ENCODE data around the gene RERE.

RERE gene

DNA sequence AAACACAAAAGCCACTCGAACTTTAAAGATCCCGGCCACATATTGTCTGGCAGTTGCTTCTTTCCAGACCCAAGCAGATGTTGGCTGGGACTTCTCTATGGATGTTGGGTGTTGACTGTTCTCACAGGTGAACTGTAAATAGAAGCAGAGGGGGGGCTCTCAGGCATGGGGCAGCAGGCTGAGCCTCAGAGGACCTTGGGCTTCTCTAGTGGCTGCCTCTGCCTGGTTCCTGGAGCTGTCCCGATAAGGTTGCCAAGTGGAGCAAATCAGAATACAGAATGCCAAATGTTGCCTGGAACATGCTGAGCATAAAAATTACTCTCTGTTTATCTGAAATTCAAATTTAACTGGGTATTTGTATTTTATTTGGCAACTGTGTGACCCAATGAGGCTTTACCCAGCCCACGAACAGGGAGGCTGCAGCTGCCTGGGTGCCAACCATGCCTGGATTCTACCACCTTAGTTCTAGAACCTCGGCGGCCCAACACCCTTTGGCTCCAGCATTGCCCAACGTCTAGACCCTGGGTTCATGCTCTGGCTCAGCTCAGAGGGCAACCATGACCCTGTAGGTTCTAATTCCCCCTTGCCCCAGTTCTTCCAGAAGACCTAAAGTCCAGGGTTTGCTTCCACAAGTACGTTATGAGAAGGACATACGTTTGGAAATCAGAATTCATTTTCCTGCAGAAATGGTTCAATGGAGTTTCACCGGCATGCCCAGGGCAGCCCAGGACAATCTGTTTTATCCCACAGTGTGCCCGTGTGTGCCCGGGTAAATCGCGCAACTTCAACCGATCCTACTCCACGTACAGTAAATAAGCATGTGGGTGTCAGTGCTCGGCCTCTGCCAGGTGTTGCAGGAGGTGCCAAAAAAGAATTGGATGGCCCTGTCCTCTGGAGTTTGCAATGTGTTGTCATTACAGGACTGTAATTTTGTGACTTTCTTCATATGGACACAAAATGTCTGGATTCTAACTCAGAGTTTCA lies 504.9 kb downstream of the RERE start:
- no peak for DNase-seq

DNA sequence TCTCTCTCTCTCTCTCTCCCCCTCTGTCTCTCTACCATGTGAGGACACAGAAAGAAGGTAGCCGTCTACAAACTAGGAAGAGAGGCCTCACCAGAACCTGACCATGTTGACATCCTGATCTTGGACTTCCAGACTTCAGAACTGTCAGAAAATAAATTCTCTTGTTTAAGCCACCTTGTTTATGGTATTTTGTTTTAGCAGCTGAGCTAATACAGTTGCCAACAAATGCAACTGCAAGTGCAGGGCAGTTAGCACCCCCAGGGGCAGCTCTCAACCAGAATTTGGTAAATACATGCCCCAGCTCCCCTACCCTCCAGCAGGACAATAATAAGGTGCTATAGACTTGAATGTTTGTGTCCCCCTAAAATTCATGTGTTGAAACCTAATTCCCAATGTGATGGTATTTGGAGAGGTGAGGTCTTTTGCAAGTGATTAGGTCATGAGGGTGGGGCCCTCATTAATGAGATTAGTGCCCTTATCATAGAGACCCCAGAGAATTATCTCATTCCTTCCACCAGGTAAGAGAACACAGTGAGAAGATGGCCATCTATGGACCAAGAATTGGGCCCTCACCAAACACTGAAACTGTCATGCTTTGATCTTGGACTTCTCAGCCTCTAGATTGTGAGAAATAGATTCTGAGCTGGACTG lies 506.2 kb downstream of the RERE start:
- DNase-seq: no peak

DNA sequence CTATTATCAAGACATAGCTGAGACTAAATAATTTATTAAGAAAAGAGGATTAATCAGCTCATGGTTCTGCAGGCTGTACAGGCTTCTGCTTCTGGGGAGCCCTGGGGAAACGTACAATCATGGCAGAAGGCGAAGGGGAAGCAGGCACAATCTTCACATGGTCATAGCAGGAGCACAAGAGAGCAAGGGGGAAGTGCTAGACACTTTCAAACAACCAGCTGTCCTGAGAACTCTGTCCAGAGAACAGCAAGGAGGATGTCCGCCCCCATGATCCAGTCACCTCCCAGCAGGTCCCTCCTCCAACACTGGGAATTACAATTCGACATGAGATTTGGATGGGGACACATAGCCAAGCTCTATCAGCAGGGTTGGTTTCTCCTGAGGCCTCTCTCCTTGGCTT lies 509.8 kb downstream of the RERE start:
- no peak for DNase-seq

DNA sequence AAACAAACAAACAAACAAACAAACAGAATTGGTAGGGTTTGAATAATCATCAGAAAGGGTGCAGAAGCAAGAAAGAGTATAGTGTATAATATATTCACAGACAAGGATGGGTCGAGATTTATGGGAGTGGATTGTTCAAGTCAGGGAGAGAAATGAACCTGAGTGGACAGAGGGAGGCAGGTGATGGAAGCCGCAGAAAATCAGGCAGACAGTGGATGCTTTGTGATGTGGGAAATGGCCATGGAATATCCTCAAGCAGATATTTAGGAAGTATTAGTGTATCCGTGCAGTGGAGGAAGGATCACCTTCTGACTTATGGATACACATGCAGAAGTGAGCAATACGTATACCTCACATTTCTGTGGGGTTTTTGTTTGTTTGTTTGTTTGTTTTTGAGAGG lies 513.6 kb downstream of the RERE start:
- no peak for DNase-seq

DNA sequence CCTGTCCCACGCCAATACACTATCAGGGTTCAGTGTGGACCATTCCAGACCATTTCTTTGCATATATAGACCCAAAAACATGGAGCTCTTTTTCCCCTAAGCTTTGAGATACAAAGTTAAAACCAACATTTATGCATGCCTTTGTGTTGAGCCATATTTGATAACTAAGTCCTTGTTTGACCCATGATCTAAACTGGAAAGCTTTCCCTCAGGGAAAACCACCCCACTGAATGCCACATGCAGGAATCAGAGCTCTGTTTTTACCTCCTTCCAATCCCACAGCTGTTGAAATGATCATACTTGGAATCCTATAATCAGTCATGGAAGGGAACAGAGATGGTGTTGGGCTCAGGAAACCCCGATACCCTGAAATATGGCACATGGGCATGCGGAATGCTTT lies 514.3 kb downstream of the RERE start:
- no peak for DNase-seq
